ENCODE results near the gene TNNI3. TPM values are rescaled to one million over a fixed set of nuclear protein-coding genes. Genes with fewer than 3 reads are reported as not detected.

TNNI3 gene
- not detected in 2 replicates for total RNA-seq
- polyA plus RNA-seq: not detected in 2 replicates
- polyA plus RNA-seq (2011; cell fraction: cytosol; rRNA removed): not detected in 2 replicates
- not detected in 2 replicates for polyA plus RNA-seq (2011; cell fraction: nucleus; rRNA removed)
- not detected in 2 replicates for polyA plus RNA-seq (2012)
- polyA minus RNA-seq: 0.57 TPM in 1 of 2 replicates, not detected in the other
- 1.6 TPM for polyA minus RNA-seq (2011; cell fraction: cytosol; rRNA and poly(A)+ RNA removed)
- not detected in 2 replicates for polyA minus RNA-seq (2011; cell fraction: nucleus; rRNA and poly(A)+ RNA removed)
- not detected for Bru-seq, nascent RNA
- BruChase-seq, experiment 1, labeled RNA remaining after a 6-hour chase: not detected
- BruChase-seq, experiment 2, labeled RNA remaining after a 2-hour chase: not detected
- long read RNA-seq: 0 reads

DNA sequence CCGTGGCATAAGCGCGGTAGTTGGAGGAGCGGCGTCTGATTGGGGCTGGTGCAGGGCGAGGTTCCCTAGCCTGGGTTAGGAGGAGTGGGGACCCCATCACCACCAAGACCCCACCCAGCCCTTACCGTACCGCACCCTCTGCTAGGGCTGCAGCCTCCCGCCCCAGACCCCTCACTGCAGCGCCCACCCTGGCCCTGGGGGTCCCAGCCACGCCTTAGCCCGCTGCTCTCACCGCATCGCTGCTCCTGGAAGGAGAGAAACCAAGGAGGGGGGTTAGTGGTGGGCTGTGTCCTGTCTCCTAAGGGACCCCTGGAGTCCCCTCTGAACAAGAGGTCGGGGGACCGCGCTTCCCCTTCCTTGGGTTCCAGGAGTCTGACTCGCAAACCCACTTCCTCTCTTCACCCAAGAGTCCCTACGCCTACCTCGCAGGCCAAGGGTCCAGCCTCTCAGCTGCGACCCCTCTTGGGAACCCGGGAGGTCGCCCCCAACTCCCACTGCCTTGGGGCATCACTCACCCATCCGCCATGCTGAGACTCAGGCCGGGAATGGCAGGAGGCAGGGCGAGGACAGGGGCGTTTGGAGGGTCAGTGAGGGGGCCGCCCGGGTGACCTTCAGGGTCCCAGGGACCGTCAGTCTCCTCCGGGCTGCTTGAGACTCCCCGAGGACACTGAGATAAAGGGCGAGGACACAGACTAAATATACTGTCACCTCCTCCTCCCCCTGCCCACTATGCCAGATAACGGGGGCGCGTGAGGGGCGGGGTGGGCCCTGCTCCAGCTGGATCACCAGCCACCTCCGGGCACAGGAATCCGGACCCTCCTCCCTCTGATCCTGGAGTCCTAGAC lies at the start of gene TNNI3:
Gene TNNI3, minus strand, starts transcription at position 669 of the 845 bp plus-strand sequence. Its CDS starts 143 bp downstream, at position 526.
- no peaks in the 10 kb centered on the region for H3K36me3 ChIP-seq (ENCODE audit: control insufficient read depth in 2 of 2, extremely low read depth in 1 of 2, insufficient read depth in 2 of 2, low read length in 2 of 2)
- CTCF ChIA-PET: interaction anchor here (1.3 to 4.6 kb wide), 2 partner anchors 9 to 15 kb away, joined by 3 to 64 read pairs; partner anchors contain the start of gene DNAAF3
- no peaks in the 10 kb centered on the region for H4K20me1 ChIP-seq (replicated peaks; ENCODE audit: control insufficient read depth, extremely low read depth, insufficient read depth, low read length)
- BruUV-seq (replicated peaks): no TSS peak
- no peak within 1 kb of the TSS for H3K27ac ChIP-seq (ENCODE audit: insufficient read depth, low read depth, low read length)
- no peaks in the 10 kb centered on the region for H3K4me1 ChIP-seq (ENCODE audit: control insufficient read depth, extremely low read depth, insufficient read depth, low read length)
- DNase-seq (ENCODE audit: low read depth, low spot score) (no peak), FAIRE-seq (no peak)
- no peak within 1 kb of the TSS for H3K9ac ChIP-seq (replicated peaks; ENCODE audit: extremely low read depth, insufficient read depth, low read length)
- dilution Hi-C loops (cut with MboI; ENCODE audit: extremely low pct_ligation_motif_present, low sequenced_read_pairs) (no loop called here), intact Hi-C loops (cut with micrococcal nuclease) (no loop called here)
- POLR2A ChIA-PET: no interaction called here
- H3K4me2 ChIP-seq (ENCODE audit: insufficient read depth, low read length): no peak within 1 kb of the TSS
- H3K79me2 ChIP-seq (ENCODE audit: control insufficient read depth, insufficient read depth, low read length): no peaks in the 10 kb centered on the region
- no peaks in the 10 kb centered on the region for H3K9me1 ChIP-seq (replicated peaks; ENCODE audit: control insufficient read depth, extremely low read depth, insufficient read depth, low read length)
- no peak within 1 kb of the TSS for H2AFZ ChIP-seq (ENCODE audit: low read depth, low read length)
- peaks cover 12 to 16% of the 10 kb centered on the region in 2 experiments for H3K27me3 ChIP-seq (ENCODE audit: control insufficient read depth in 2 of 2, insufficient read depth in 2 of 2, low read length in 2 of 2)
- H3K9me3 ChIP-seq (replicated peaks; ENCODE audit: control insufficient read depth, insufficient read depth, low read length): no peaks in the 10 kb centered on the region
- no peak for TF ChIP-seq MYC (IDR thresholded peaks at IDR 0.05; ENCODE audit: low read depth, low read length)
- no peak for TF ChIP-seq POLR2AphosphoS5 (IDR thresholded peaks at IDR 0.05; ENCODE audit: insufficient read depth, low read depth, low read length)
- no peak for TF ChIP-seq FOS (IDR thresholded peaks at IDR 0.05; ENCODE audit: borderline replicate concordance, insufficient read depth, low read length)
- no peak for TF ChIP-seq MAX (IDR thresholded peaks at IDR 0.05; ENCODE audit: insufficient read depth, insufficient read length)
- no peak for TF ChIP-seq POLR2A (IDR thresholded peaks at IDR 0.05; ENCODE audit: low read depth, low read length)
- TF ChIP-seq EZH2 (IDR thresholded peaks at IDR 0.05; ENCODE audit: borderline replicate concordance, low read depth, low read length, severe bottlenecking): no peak
- TF ChIP-seq, protein P1, sequence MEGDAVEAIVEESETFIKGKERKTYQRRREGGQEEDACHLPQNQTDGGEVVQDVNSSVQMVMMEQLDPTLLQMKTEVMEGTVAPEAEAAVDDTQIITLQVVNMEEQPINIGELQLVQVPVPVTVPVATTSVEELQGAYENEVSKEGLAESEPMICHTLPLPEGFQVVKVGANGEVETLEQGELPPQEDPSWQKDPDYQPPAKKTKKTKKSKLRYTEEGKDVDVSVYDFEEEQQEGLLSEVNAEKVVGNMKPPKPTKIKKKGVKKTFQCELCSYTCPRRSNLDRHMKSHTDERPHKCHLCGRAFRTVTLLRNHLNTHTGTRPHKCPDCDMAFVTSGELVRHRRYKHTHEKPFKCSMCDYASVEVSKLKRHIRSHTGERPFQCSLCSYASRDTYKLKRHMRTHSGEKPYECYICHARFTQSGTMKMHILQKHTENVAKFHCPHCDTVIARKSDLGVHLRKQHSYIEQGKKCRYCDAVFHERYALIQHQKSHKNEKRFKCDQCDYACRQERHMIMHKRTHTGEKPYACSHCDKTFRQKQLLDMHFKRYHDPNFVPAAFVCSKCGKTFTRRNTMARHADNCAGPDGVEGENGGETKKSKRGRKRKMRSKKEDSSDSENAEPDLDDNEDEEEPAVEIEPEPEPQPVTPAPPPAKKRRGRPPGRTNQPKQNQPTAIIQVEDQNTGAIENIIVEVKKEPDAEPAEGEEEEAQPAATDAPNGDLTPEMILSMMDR (IDR thresholded peaks at IDR 0.05; ENCODE audit: extremely low read depth in 1 of 2, insufficient read depth in 1 of 2, low read depth in 1 of 2, low read length in 2 of 2): no peak
- TF ChIP-seq GATA2 (IDR thresholded peaks at IDR 0.05; ENCODE audit: insufficient read depth, insufficient read length, low read depth, low read length): no peak
- TF ChIP-seq JUN (IDR thresholded peaks at IDR 0.05; ENCODE audit: borderline replicate concordance, insufficient read depth, insufficient read length, low read depth): no peak
- no peak within 1 kb of the TSS for H3K4me3 ChIP-seq (replicated peaks in 1 of 3; ENCODE audit: insufficient read depth in 1 of 3, low read depth in 1 of 3, low read length in 3 of 3)
